Activated CD8-positive, alpha-beta memory T cell treated with anti-CD3 and anti-CD28 coated beads for 48 hours (primary cell): Measurements from ENCODE around the gene COL8A2.

ENCODE experiments used
- DNase-seq, 3 experiments: peaks; one replicate each; pipeline ENCODE4 v3.0.0-alpha.2; 2020; ENCODE audit warnings: low read depth in 2 of 3, low spot score in 2 of 3

COL8A2 gene

GRCh38 chr1:36115200-36115669 is 9.8 kb downstream of the COL8A2 start:
- no peak for DNase-seq

- DNase-seq = no peak
These were observed 10.7 kb downstream of the COL8A2 start for GRCh38 chr1:36114371-36114770.

GRCh38 chr1:36112823-36113222 is 12.2 kb downstream of the COL8A2 start:
- DNase-seq = no peak

GRCh38 chr1:36111151-36111550 is 13.9 kb downstream of the COL8A2 start:
- DNase-seq = no peak

- DNase-seq = no peak
These were observed 15.9 kb downstream of the COL8A2 start for GRCh38 chr1:36109041-36109679.

GRCh38 chr1:36108314-36108713 is 16.7 kb downstream of the COL8A2 start:
- DNase-seq = no peak

GRCh38 chr1:36107394-36107793 is 17.6 kb downstream of the COL8A2 start:
- DNase-seq = no peak

GRCh38 chr1:36106269-36106668 is 18.8 kb downstream of the COL8A2 start:
- no peak for DNase-seq

GRCh38 chr1:36101546-36101945 is 23.5 kb downstream of the COL8A2 start:
- DNase-seq = no peak

GRCh38 chr1:36100376-36100775 is 24.6 kb downstream of the COL8A2 start:
- DNase-seq = no peak

- peak; percentile 40 to 67 (median 58) for DNase-seq
These were observed 25.2 kb downstream of the COL8A2 start for GRCh38 chr1:36099681-36100341.

GRCh38 chr1:36098650-36099365 is 26.2 kb downstream of the COL8A2 start:
- no peak for DNase-seq

- no peak for DNase-seq
These were observed 27.1 kb downstream of the COL8A2 start for GRCh38 chr1:36097693-36098585.

- DNase-seq = no peak
These were observed 28.3 kb downstream of the COL8A2 start for GRCh38 chr1:36096500-36097432.

GRCh38 chr1:36095760-36096405 is 29.1 kb downstream of the COL8A2 start:
- DNase-seq = no peak

- DNase-seq = no peak
These were observed 30.4 kb downstream of the COL8A2 start for GRCh38 chr1:36094621-36095061.

- DNase-seq = no peak
These were observed 31.1 kb downstream of the COL8A2 start for GRCh38 chr1:36093929-36094328.

GRCh38 chr1:36093226-36093625 is 31.8 kb downstream of the COL8A2 start:
- DNase-seq = no peak

GRCh38 chr1:36092798-36093185 is 32.2 kb downstream of the COL8A2 start:
- no peak for DNase-seq
